ENCODE measurements around the gene EPSTI1.
A peak's percentile ranks its signal among the peaks of the same experiment; 100 is the strongest.

Gene EPSTI1

DNA sequence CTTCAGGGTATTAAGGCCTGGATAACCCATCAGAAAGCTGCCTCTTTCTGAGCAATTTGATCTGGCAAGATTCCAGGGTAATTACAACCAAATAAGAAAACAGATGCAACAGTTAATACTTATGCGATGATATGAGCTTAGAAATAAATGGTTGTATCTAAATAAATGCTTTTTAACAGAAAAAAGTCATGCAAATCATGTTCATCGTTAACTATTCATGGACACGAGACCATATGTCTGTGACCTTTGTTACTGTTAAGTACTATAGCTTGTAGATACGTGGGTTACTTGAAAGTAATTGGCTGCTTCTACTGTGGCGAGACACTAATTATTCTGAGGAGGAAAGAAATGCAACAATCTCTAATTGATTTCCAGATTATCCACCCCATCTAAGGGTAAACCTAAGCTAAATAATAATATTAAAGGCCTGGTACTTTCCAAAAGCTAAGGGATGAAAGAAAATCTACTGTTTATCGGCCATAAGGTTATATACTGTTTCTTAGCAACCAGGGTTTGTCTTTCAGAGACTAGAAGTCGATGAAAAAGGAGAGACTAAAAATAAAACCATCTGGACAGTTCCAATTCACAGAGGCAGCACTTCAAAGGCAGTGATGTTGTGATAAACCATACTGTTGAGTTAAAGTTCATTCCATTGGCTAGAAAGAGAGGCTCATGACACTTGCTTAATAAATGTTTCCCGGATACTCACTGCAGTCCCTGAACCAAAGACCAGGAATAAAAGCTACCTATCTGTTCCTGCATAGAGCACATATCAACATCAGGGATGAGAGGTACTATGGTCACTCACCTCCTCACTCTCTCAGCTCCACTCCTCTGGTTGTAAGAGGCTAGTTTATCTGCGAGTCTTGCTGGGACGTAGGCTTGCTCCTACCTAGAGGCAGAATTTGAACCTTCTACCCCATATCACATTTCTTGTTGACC lies 1.5 kb downstream of the EPSTI1 start:
- no peak overlapping the region for H3K27ac ChIP-seq
- TF ChIP-seq, protein P1, sequence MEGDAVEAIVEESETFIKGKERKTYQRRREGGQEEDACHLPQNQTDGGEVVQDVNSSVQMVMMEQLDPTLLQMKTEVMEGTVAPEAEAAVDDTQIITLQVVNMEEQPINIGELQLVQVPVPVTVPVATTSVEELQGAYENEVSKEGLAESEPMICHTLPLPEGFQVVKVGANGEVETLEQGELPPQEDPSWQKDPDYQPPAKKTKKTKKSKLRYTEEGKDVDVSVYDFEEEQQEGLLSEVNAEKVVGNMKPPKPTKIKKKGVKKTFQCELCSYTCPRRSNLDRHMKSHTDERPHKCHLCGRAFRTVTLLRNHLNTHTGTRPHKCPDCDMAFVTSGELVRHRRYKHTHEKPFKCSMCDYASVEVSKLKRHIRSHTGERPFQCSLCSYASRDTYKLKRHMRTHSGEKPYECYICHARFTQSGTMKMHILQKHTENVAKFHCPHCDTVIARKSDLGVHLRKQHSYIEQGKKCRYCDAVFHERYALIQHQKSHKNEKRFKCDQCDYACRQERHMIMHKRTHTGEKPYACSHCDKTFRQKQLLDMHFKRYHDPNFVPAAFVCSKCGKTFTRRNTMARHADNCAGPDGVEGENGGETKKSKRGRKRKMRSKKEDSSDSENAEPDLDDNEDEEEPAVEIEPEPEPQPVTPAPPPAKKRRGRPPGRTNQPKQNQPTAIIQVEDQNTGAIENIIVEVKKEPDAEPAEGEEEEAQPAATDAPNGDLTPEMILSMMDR (conservative IDR thresholded peaks at IDR 0.05): no peak

- H3K27ac ChIP-seq: no peak overlapping the region
- TF ChIP-seq, protein P1 (conservative IDR thresholded peaks at IDR 0.05): no peak
Observed at GRCh38 chr13:42986176-42986574, 5.9 kb downstream of the EPSTI1 start.

DNA sequence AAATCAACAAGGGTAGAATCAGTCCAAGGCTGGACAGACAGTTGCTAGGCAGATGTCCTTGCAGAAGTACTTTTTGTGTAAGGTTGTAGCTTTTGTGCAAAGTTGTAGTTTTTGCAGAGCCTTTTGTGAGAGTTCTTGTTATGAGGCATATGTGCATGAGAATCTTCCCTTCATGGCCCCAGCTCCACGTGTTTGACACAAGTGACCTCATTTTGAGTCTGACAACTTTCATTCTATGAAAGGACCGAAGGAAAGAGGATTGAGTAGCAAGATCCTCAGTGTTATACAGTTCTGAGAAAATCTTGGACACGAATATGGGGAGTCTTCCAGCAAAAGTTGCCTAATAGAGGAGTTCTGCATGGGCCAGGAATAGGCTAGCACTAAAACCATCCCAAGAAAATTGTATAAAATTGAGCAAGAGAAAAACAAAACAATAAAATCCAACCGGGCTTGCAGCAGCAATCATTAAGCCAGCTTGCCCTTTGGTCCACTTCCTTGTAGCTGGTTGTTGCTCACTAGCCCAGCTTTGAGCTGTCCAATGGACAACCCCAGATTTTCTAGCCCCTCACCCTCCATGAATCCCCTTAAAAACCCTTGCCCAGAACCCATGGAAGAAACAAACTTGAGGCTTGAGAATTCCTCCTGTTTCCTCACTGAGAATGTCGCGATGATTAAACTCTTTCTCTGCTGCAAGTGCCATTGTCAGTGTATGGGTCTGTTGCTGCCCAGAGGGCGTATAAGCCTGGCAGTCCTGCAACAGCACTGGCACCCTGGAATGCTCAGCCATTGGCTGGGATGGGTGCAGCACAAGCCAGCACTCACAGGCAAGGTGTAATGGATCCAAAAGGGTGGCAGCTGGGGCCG lies 6.5 kb downstream of the EPSTI1 start:
- no peak overlapping the region for H3K27ac ChIP-seq
- TF ChIP-seq, protein P1 (conservative IDR thresholded peaks at IDR 0.05): no peak

DNA sequence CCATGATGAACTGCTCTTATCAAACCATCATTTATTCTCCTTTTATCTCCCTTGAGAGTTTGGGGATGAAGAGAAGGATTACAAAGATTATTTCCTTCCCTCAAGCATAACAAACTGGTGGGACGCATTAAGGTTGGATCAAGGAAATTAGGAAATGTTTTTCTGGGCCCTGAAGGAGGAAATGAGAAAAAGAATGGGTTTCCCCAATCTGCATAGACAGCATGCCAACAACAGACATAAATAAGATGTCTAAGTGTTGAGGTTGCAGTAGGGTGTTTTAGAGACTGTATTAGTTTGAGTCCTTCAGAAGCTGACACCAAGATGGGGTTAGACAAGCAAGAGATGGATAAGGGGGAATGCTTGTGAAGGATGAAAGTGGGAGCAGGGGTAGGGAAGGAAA lies 7.3 kb downstream of the EPSTI1 start:
- TF ChIP-seq, protein P1 (conservative IDR thresholded peaks at IDR 0.05): no peak
- no peak overlapping the region for H3K27ac ChIP-seq

DNA sequence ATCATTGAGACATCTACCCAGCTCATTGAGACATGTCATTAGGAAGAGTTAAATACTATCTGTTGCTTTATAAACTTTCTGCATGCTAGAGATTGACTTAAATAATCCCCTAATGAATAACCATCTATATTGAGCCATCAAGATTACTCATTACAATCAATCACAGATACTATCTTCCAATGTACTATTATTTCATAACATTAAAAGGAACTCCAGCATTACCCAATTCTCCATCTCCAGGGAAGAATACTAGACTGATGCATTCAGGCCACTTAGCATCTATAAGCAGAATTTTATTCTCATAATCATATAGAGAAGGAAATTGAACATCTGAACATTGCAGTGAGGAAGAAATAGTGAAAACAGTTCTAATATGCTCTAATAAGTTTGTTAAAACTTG lies 8.0 kb downstream of the EPSTI1 start:
- no peak overlapping the region for H3K27ac ChIP-seq
- TF ChIP-seq, protein P1 (conservative IDR thresholded peaks at IDR 0.05): no peak

GRCh38 chr13:42981853-42982252 lies 10.2 kb downstream of the EPSTI1 start:
- H3K27ac ChIP-seq: peak overlapping the region; percentile 11; the same call in 1 of the 2 replicates
- TF ChIP-seq, protein P1 (conservative IDR thresholded peaks at IDR 0.05): no peak

GRCh38 chr13:42981317-42981716 lies 10.7 kb downstream of the EPSTI1 start:
- H3K27ac ChIP-seq: peak overlapping the region; percentile 11; the same call in 1 of the 2 replicates
- TF ChIP-seq, protein P1 (conservative IDR thresholded peaks at IDR 0.05): no peak

Measured in VCaP (cell line).